Measurements from ENCODE around the gene NUDT3. TPM values are rescaled to one million over a fixed set of nuclear protein-coding genes. Genes with fewer than 3 reads are reported as not detected.

The NUDT3 gene
- total and polyA plus RNA-seq, 9 of the 15 experiments (the other 6 are each of a cell fraction or from before 2014, with no cell fraction given) = 5.4 to 81.2 (median 56.4) TPM

DNA sequence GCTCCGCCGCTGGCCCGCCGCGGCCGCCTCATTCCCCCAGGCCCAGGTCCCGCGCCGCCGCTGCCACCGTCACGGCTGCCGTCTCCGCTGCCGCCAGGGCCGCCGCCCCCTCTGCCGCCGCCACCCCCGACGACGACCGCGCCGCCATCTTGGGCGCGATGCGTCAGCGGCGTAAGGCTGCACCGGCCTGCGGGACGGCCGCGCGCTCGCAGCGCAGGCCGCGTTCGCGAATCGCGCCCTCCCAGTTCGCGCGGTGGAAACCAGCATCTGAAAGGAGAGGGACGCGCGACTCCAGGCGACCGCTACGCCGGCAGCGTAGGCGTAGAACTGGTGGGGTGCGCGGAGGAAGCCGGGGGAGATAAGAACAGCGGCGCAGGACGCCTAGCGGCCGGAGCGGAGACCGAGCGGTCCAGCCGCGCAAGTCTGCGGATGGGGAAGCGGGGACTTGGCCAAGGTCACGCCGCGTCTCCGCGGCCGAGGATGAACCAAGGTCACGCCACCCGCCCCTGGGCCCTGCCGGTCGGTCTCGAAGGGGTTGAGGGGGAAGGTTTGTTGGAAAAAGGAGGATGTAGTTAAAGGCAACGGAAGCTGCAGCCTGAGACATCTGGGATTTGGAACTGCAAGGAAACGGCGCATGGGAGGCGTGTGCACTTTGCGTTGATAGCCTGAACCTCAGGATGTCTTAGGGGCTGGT, at the start of gene NUDT3 (continued):
- TF ChIP-seq, protein P1, sequence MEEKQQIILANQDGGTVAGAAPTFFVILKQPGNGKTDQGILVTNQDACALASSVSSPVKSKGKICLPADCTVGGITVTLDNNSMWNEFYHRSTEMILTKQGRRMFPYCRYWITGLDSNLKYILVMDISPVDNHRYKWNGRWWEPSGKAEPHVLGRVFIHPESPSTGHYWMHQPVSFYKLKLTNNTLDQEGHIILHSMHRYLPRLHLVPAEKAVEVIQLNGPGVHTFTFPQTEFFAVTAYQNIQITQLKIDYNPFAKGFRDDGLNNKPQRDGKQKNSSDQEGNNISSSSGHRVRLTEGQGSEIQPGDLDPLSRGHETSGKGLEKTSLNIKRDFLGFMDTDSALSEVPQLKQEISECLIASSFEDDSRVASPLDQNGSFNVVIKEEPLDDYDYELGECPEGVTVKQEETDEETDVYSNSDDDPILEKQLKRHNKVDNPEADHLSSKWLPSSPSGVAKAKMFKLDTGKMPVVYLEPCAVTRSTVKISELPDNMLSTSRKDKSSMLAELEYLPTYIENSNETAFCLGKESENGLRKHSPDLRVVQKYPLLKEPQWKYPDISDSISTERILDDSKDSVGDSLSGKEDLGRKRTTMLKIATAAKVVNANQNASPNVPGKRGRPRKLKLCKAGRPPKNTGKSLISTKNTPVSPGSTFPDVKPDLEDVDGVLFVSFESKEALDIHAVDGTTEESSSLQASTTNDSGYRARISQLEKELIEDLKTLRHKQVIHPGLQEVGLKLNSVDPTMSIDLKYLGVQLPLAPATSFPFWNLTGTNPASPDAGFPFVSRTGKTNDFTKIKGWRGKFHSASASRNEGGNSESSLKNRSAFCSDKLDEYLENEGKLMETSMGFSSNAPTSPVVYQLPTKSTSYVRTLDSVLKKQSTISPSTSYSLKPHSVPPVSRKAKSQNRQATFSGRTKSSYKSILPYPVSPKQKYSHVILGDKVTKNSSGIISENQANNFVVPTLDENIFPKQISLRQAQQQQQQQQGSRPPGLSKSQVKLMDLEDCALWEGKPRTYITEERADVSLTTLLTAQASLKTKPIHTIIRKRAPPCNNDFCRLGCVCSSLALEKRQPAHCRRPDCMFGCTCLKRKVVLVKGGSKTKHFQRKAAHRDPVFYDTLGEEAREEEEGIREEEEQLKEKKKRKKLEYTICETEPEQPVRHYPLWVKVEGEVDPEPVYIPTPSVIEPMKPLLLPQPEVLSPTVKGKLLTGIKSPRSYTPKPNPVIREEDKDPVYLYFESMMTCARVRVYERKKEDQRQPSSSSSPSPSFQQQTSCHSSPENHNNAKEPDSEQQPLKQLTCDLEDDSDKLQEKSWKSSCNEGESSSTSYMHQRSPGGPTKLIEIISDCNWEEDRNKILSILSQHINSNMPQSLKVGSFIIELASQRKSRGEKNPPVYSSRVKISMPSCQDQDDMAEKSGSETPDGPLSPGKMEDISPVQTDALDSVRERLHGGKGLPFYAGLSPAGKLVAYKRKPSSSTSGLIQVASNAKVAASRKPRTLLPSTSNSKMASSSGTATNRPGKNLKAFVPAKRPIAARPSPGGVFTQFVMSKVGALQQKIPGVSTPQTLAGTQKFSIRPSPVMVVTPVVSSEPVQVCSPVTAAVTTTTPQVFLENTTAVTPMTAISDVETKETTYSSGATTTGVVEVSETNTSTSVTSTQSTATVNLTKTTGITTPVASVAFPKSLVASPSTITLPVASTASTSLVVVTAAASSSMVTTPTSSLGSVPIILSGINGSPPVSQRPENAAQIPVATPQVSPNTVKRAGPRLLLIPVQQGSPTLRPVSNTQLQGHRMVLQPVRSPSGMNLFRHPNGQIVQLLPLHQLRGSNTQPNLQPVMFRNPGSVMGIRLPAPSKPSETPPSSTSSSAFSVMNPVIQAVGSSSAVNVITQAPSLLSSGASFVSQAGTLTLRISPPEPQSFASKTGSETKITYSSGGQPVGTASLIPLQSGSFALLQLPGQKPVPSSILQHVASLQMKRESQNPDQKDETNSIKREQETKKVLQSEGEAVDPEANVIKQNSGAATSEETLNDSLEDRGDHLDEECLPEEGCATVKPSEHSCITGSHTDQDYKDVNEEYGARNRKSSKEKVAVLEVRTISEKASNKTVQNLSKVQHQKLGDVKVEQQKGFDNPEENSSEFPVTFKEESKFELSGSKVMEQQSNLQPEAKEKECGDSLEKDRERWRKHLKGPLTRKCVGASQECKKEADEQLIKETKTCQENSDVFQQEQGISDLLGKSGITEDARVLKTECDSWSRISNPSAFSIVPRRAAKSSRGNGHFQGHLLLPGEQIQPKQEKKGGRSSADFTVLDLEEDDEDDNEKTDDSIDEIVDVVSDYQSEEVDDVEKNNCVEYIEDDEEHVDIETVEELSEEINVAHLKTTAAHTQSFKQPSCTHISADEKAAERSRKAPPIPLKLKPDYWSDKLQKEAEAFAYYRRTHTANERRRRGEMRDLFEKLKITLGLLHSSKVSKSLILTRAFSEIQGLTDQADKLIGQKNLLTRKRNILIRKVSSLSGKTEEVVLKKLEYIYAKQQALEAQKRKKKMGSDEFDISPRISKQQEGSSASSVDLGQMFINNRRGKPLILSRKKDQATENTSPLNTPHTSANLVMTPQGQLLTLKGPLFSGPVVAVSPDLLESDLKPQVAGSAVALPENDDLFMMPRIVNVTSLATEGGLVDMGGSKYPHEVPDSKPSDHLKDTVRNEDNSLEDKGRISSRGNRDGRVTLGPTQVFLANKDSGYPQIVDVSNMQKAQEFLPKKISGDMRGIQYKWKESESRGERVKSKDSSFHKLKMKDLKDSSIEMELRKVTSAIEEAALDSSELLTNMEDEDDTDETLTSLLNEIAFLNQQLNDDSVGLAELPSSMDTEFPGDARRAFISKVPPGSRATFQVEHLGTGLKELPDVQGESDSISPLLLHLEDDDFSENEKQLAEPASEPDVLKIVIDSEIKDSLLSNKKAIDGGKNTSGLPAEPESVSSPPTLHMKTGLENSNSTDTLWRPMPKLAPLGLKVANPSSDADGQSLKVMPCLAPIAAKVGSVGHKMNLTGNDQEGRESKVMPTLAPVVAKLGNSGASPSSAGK (IDR thresholded peaks at IDR 0.05) = peak; percentile 73
- peak; percentile 64; the same call in 1 of the 2 replicates for TF ChIP-seq FOXK1 (CRISPR knock-in tag; IDR thresholded peaks at IDR 0.05; ENCODE audit: borderline replicate concordance)
- TF ChIP-seq HSF4 (CRISPR knock-in tag; IDR thresholded peaks at IDR 0.05; ENCODE audit: borderline replicate concordance) = no peak
- TF ChIP-seq, protein P2, sequence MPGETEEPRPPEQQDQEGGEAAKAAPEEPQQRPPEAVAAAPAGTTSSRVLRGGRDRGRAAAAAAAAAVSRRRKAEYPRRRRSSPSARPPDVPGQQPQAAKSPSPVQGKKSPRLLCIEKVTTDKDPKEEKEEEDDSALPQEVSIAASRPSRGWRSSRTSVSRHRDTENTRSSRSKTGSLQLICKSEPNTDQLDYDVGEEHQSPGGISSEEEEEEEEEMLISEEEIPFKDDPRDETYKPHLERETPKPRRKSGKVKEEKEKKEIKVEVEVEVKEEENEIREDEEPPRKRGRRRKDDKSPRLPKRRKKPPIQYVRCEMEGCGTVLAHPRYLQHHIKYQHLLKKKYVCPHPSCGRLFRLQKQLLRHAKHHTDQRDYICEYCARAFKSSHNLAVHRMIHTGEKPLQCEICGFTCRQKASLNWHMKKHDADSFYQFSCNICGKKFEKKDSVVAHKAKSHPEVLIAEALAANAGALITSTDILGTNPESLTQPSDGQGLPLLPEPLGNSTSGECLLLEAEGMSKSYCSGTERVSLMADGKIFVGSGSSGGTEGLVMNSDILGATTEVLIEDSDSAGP (CRISPR knock-in tag; IDR thresholded peaks at IDR 0.05) = no peak
- no peak for TF ChIP-seq BRF1 (IDR thresholded peaks at IDR 0.05; ENCODE audit: borderline replicate concordance, extremely low read depth, insufficient read length)
- peak; percentile 61; the same call in 1 of the 2 replicates for TF ChIP-seq RNF2 (IDR thresholded peaks at IDR 0.05)
- TF ChIP-seq RUNX1 (IDR thresholded peaks at IDR 0.05; ENCODE audit: low read depth) = no peak
- peak; percentile 89 for TF ChIP-seq RB1 (IDR thresholded peaks at IDR 0.05; ENCODE audit: low read depth)
- TF ChIP-seq TAF7 (tag; IDR thresholded peaks at IDR 0.05) = no peak
